HT-29 (cell line): Measurements from ENCODE around the gene OAS1. TPM values are rescaled to one million over a fixed set of nuclear protein-coding genes. Genes with fewer than 3 reads are reported as not detected.

Experiments used
- DNase-seq: peaks from one replicate; pipeline ENCODE4 v3.0.0-alpha.2; 2015; ENCODE audit warnings: low spot score
- total RNA-seq: library from RNA; depleted of rRNA; stranded (reverse); fragments of >200 nt; shearing (Covaris generic); gene quantifications from 2 replicates; pipeline ENCODE4 v1.2.3, GENCODE V29; 2014; rRNA removed

The OAS1 gene
- total RNA-seq, 1 experiment from 2014 or later, result 54.3 TPM

- no peak for DNase-seq
These were observed 58.9 kb downstream of the OAS1 start for GRCh38 chr12:112965643-112966042.

GRCh38 chr12:112967306-112967705 lies 60.5 kb downstream of the OAS1 start:
- DNase-seq, result no peak

GRCh38 chr12:112967858-112968257 lies 61.1 kb downstream of the OAS1 start:
- no peak for DNase-seq

Other genes with a start within 250 kb of the OAS1 start
- not detected in 2 replicates for gene RPH3A, start 115.2 kb upstream of the OAS1 start, total RNA-seq
- gene OAS3, start 31.5 kb downstream of the OAS1 start, total RNA-seq, result 53.9 and 70.9 TPM in 2 replicates
- gene OAS2, start 71.6 kb downstream of the OAS1 start, total RNA-seq, result 3.4 and 5.8 TPM in 2 replicates
- gene DTX1, start 149.8 kb downstream of the OAS1 start, total RNA-seq, result not detected in 2 replicates
- 0.33 and 2.1 TPM in 2 replicates for gene RASAL1, start 228.8 kb downstream of the OAS1 start, total RNA-seq
- 0.61 and 0.78 TPM in 2 replicates for gene CFAP73, start 242.8 kb downstream of the OAS1 start, total RNA-seq